ENCODE measurements around the gene FAXC.
"Not testable (repeated sequence)": the region's sequence is repeated elsewhere in the genome, so short reads cannot be mapped to it uniquely, and the experiment has no call there.

DNA sequence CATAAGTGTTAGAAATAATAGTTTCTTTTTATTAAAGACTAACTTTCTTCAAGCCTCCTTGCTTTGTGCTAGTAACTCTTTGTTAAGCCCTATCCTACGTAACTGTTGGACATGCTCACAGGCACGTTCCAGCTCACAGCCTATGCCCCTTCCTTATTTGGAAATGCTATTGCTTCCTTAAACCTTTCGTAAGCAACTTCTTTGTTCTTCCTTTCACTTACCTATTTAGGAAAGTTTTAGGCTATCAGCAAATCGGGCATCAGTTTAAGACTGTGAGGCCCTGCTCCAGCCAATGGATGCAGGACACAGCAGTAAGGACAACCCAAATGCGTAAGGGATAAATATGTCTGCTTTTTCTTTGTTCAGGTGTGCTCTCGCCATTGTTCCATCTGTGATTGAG lies 14.2 kb downstream of the FAXC start:
- not testable (repeated sequence) for TF ChIP-seq CTCF (IDR thresholded peaks at IDR 0.05; ENCODE audit: borderline replicate concordance, extremely low read depth, low read length, poor library complexity, severe bottlenecking); EZH2 (IDR thresholded peaks at IDR 0.05; ENCODE audit: borderline replicate concordance, low read depth, low read length, severe bottlenecking)

Measured in DND-41 (cell line).